Head of caudate nucleus (tissue), 42 donors: Measurements from ENCODE around the gene CD248.

ENCODE experiments used
- DNase-seq, 42 donors: peaks; one replicate each; pipeline versions ENCODE4 v3.0.0 to v3.0.0-alpha.2; 2020 to 2021; ENCODE audit warnings: mixed read lengths in 7 of 42
- intact Hi-C: fragments of 100-400 bp; cut with DNase I; formaldehyde crosslinking; loops from one replicate; pipeline ENCODE4 v1.15.0; 2022

The CD248 gene

GRCh38 chr11:66293777-66294625 lies 22.8 kb downstream of the CD248 start:
- DNase-seq = no peak
- intact Hi-C loops = no loop called here

- intact Hi-C loops = no loop called here
- no peak for DNase-seq
These were observed 23.5 kb downstream of the CD248 start for GRCh38 chr11:66293352-66293751.

GRCh38 chr11:66292543-66293332 lies 24.1 kb downstream of the CD248 start:
- intact Hi-C loops = no loop called here

GRCh38 chr11:66291706-66292542 lies 24.9 kb downstream of the CD248 start, which contains the start of gene TMEM151A:
Gene TMEM151A (plus strand): TSS chr11:66291894. CDS start chr11:66292014, 120 bp downstream.
- DNase-seq = peak in 31 of 42 donors; percentile 42 to 81 (median 67)
- intact Hi-C loops = no loop called here

More at GRCh38 chr11:66292543-66293332, 24.1 kb downstream of the CD248 start:
- peak in 22 of 42 donors; percentile 34 to 77 (median 60) for DNase-seq

- intact Hi-C loops = no loop called here
- peak in 1 of 42 donors; percentile 42 for DNase-seq
These were observed 25.5 kb downstream of the CD248 start for GRCh38 chr11:66291303-66291705.

GRCh38 chr11:66290330-66290621 lies 26.6 kb downstream of the CD248 start:
- intact Hi-C loops = no loop called here
- DNase-seq = no peak

- intact Hi-C loops = no loop called here
- DNase-seq = peak in 22 of 42 donors; percentile 36 to 87 (median 68)
These were observed 27.1 kb downstream of the CD248 start for GRCh38 chr11:66289548-66290329.

GRCh38 chr11:66288671-66289547 lies 27.9 kb downstream of the CD248 start, which contains the start of gene YIF1A:
Gene YIF1A (minus strand): TSS chr11:66289143. CDS start chr11:66288985, 158 bp downstream.
- DNase-seq = peak; percentile 98 to 100 (median 99)
- intact Hi-C loops = no loop called here

- peak in 1 of 42 donors; percentile 38 for DNase-seq
These were observed 28.8 kb downstream of the CD248 start for GRCh38 chr11:66287889-66288670.

GRCh38 chr11:66287211-66287888 lies 29.5 kb downstream of the CD248 start:
- peak in 1 of 42 donors; percentile 27 for DNase-seq
- intact Hi-C loops = no loop called here

More at GRCh38 chr11:66287889-66288670, 28.8 kb downstream of the CD248 start:
- intact Hi-C loops = no loop called here

- DNase-seq = peak in 1 of 42 donors; percentile 31
- intact Hi-C loops = no loop called here
These were observed 30.1 kb downstream of the CD248 start for GRCh38 chr11:66286699-66287098.

GRCh38 chr11:66285250-66285947 lies 31.4 kb downstream of the CD248 start:
- DNase-seq = peak in 1 of 42 donors; percentile 33
- intact Hi-C loops = no loop called here

GRCh38 chr11:66284526-66285078 lies 32.2 kb downstream of the CD248 start:
- intact Hi-C loops = no loop called here
- peak in 1 of 42 donors; percentile 32 for DNase-seq

GRCh38 chr11:66283461-66284105 lies 33.3 kb downstream of the CD248 start:
- intact Hi-C loops = no loop called here

More at GRCh38 chr11:66283461-66284105, 33.3 kb downstream of the CD248 start:
- peak in 1 of 42 donors; percentile 32 for DNase-seq
